ENCODE results near the gene PTPRD. TPM values are rescaled to one million over a fixed set of nuclear protein-coding genes. Genes with fewer than 3 reads are reported as not detected.

The PTPRD gene
- total RNA-seq, 1 experiment from 2014 or later = not detected

- Histone ChIP-seq H3K27me3 (replicated peaks; ENCODE audit: insufficient read depth, low read depth, low read length, poor library complexity) (no peaks in the 10 kb centered on the region), H3K4me1 (ENCODE audit: insufficient read depth, low read length, poor library complexity, severe bottlenecking) (no peaks in the 10 kb centered on the region), H3K36me3 (ENCODE audit: insufficient read depth, low read length, poor library complexity, severe bottlenecking) (no peaks in the 10 kb centered on the region), H3K9me3 (ENCODE audit: low read depth, low read length, poor library complexity, severe bottlenecking) (no peaks in the 10 kb centered on the region), H3K4me3 (ENCODE audit: low read depth, low read length, poor library complexity, severe bottlenecking) (no peak overlapping the region), H3K27ac (ENCODE audit: low read depth, low read length, poor library complexity, severe bottlenecking) (no peak overlapping the region)
- POLR2A ChIA-PET (ENCODE audit: low non-redundant PET) = no interaction called here
- CTCF ChIA-PET = no interaction called here
- intact Hi-C loops (cut with micrococcal nuclease; ENCODE audit: unreplicated experiment) = no loop called here
- no TSS peak for BruUV-seq (replicated peaks)
- TF ChIP-seq CTCF (conservative IDR thresholded peaks at IDR 0.05; ENCODE audit: low read depth, low read length) = no peak
- no peak for TF ChIP-seq EZH2 (IDR thresholded peaks at IDR 0.05; ENCODE audit: borderline replicate concordance, low read depth, low read length, poor library complexity, severe bottlenecking)
- no peak for DNase-seq (ENCODE audit: low spot score)
Measured at GRCh38 chr9:9538356-9538755, 1074.4 kb downstream of the PTPRD start.

- no peaks in the 10 kb centered on the region for H3K36me3 ChIP-seq (ENCODE audit: insufficient read depth, low read length, poor library complexity, severe bottlenecking)
- no peaks in the 10 kb centered on the region for H3K4me1 ChIP-seq (ENCODE audit: insufficient read depth, low read length, poor library complexity, severe bottlenecking)
- no peak for DNase-seq (ENCODE audit: low spot score)
- intact Hi-C loops (cut with micrococcal nuclease; ENCODE audit: unreplicated experiment) = no loop called here
- TF ChIP-seq CTCF (conservative IDR thresholded peaks at IDR 0.05; ENCODE audit: low read depth, low read length) (no peak), EZH2 (IDR thresholded peaks at IDR 0.05; ENCODE audit: borderline replicate concordance, low read depth, low read length, poor library complexity, severe bottlenecking) (no peak)
- H3K4me3 ChIP-seq (ENCODE audit: low read depth, low read length, poor library complexity, severe bottlenecking) = no peak overlapping the region
- CTCF ChIA-PET = no interaction called here
- POLR2A ChIA-PET (ENCODE audit: low non-redundant PET) = no interaction called here
- H3K27me3 ChIP-seq (replicated peaks; ENCODE audit: insufficient read depth, low read depth, low read length, poor library complexity) = no peaks in the 10 kb centered on the region
- no peaks in the 10 kb centered on the region for H3K9me3 ChIP-seq (ENCODE audit: low read depth, low read length, poor library complexity, severe bottlenecking)
- no peak overlapping the region for H3K27ac ChIP-seq (ENCODE audit: low read depth, low read length, poor library complexity, severe bottlenecking)
- no TSS peak for BruUV-seq (replicated peaks)
Measured at GRCh38 chr9:9536523-9536922, 1076.3 kb downstream of the PTPRD start.

- H3K27ac ChIP-seq (ENCODE audit: low read depth, low read length, poor library complexity, severe bottlenecking) = no peak overlapping the region
- intact Hi-C loops (cut with micrococcal nuclease; ENCODE audit: unreplicated experiment) = no loop called here
- no peaks in the 10 kb centered on the region for H3K36me3 ChIP-seq (ENCODE audit: insufficient read depth, low read length, poor library complexity, severe bottlenecking)
- no peaks in the 10 kb centered on the region for H3K9me3 ChIP-seq (ENCODE audit: low read depth, low read length, poor library complexity, severe bottlenecking)
- no peak for DNase-seq (ENCODE audit: low spot score)
- H3K4me1 ChIP-seq (ENCODE audit: insufficient read depth, low read length, poor library complexity, severe bottlenecking) = no peaks in the 10 kb centered on the region
- CTCF ChIA-PET = no interaction called here
- H3K27me3 ChIP-seq (replicated peaks; ENCODE audit: insufficient read depth, low read depth, low read length, poor library complexity) = no peaks in the 10 kb centered on the region
- H3K4me3 ChIP-seq (ENCODE audit: low read depth, low read length, poor library complexity, severe bottlenecking) = no peak overlapping the region
- no TSS peak for BruUV-seq (replicated peaks)
- POLR2A ChIA-PET (ENCODE audit: low non-redundant PET) = no interaction called here
- TF ChIP-seq EZH2 (IDR thresholded peaks at IDR 0.05; ENCODE audit: borderline replicate concordance, low read depth, low read length, poor library complexity, severe bottlenecking) (no peak), CTCF (conservative IDR thresholded peaks at IDR 0.05; ENCODE audit: low read depth, low read length) (no peak)
Measured at GRCh38 chr9:9523476-9524139, 1089.2 kb downstream of the PTPRD start.
